Thoracic aorta (tissue), 2 donors: ENCODE data around the gene GSG1L. TPM values are rescaled to one million over a fixed set of nuclear protein-coding genes. Genes with fewer than 3 reads are reported as not detected.

Source experiments
- ATAC-seq: fragments of 150-250 bp; one replicate; pipeline ENCODE4 v1.8.0; 2017; ENCODE audit warnings: low read depth; ENCODE audit not compliant: insufficient number of reproducible peaks, low FRiP score
- DNase-seq: peaks from one replicate; pipeline ENCODE4 v3.0.0-alpha.2; 2020; ENCODE audit warnings: low spot score
- H3K27ac ChIP-seq, 2 donors: fragments of 200-600 bp; sonication (generic); 1 replicate in 1 of 2; 2 replicates in 1 of 2; pipeline ENCODE4 v1.5.1; 2016; ENCODE audit warnings: mild to moderate bottlenecking in 2 of 2, moderate library complexity in 2 of 2
- H3K27me3 ChIP-seq: fragments of 200-600 bp; sonication (generic); replicated peaks from 2 replicates; pipeline ENCODE4 v1.6.0; 2016; ENCODE audit warnings: mild to moderate bottlenecking; ENCODE audit not compliant: insufficient read depth
- H3K36me3 ChIP-seq: fragments of 200-600 bp; sonication (generic); one replicate; pipeline ENCODE4 v1.5.1; 2016
- H3K4me1 ChIP-seq, 2 donors: fragments of 200-600 bp; sonication (generic); 1 replicate in 1 of 2; 2 replicates in 1 of 2; pipeline versions ENCODE4 v1.5.1 to v1.6.0; 2016; ENCODE audit warnings: low read depth in 2 of 2, mild to moderate bottlenecking in 1 of 2; ENCODE audit not compliant: control insufficient read depth in 1 of 2
- H3K4me3 ChIP-seq: fragments of 200-600 bp; sonication (generic); 2 replicates; pipeline ENCODE4 v1.5.1; 2016; ENCODE audit warnings: mild to moderate bottlenecking
- H3K9me3 ChIP-seq: fragments of 200-600 bp; sonication (generic); 2 replicates; pipeline ENCODE4 v1.5.1; 2016
- CTCF ChIP-seq: fragments of 200-600 bp; sonication (generic); IDR thresholded peaks from one replicate; pipeline ENCODE4 v1.5.1; 2019; ENCODE audit warnings: antibody characterized with exemption
- total RNA-seq, 2 donors: library from RNA; depleted of rRNA; stranded (reverse); fragments of >200 nt; gene quantifications; one replicate each; pipeline versions ENCODE4 v1.1.0 to v1.2.3, GENCODE V29; 2016

The GSG1L gene
- total RNA-seq, 2 donors from 2014 or later, result 5.3 to 5.9 TPM

GRCh38 chr16:27770271-27771196 lies 293.0 kb downstream of the GSG1L start:
- ATAC-seq, result no peak
- Histone ChIP-seq H3K27me3 (no peaks in the 10 kb centered on the region), H3K4me1 (peaks cover 6 to 33% of the 10 kb centered on the region in 2 donors), H3K36me3 (no peaks in the 10 kb centered on the region), H3K4me3 (peak overlapping the region; percentile 36), H3K9me3 (no peaks in the 10 kb centered on the region), H3K27ac (peak overlapping the region; percentile 75 to 88)
- no peak for DNase-seq
- no peak for TF ChIP-seq CTCF

GRCh38 chr16:27769561-27770255 lies 293.8 kb downstream of the GSG1L start:
- DNase-seq, result no peak
- H3K4me3 ChIP-seq, result peak overlapping the region; percentile 36

GRCh38 chr16:27768651-27769272 lies 294.8 kb downstream of the GSG1L start:
- no peak for ATAC-seq
- TF ChIP-seq CTCF, result no peak
- Histone ChIP-seq H3K4me1 (peaks cover 6 to 33% of the 10 kb centered on the region in 2 donors), H3K4me3 (no peak overlapping the region), H3K9me3 (no peaks in the 10 kb centered on the region), H3K36me3 (no peaks in the 10 kb centered on the region), H3K27me3 (no peaks in the 10 kb centered on the region), H3K27ac (peak overlapping the region; percentile 75 to 88)
- no peak for DNase-seq

More at GRCh38 chr16:27769561-27770255, 293.8 kb downstream of the GSG1L start:
- H3K9me3 ChIP-seq, result no peaks in the 10 kb centered on the region
- H3K4me1 ChIP-seq, result peaks cover 6 to 33% of the 10 kb centered on the region in 2 donors
- peak overlapping the region; percentile 75 to 88 for H3K27ac ChIP-seq
- no peak for TF ChIP-seq CTCF
- H3K36me3 ChIP-seq, result no peaks in the 10 kb centered on the region
- H3K27me3 ChIP-seq, result no peaks in the 10 kb centered on the region
- ATAC-seq, result peak; percentile 53

GRCh38 chr16:27767971-27768591 lies 295.4 kb downstream of the GSG1L start:
- Histone ChIP-seq H3K4me3 (no peak overlapping the region), H3K9me3 (no peaks in the 10 kb centered on the region), H3K36me3 (no peaks in the 10 kb centered on the region), H3K4me1 (peaks cover 6 to 33% of the 10 kb centered on the region in 2 donors), H3K27me3 (no peaks in the 10 kb centered on the region), H3K27ac (no peak overlapping the region)
- ATAC-seq (no peak), DNase-seq (no peak)
- no peak for TF ChIP-seq CTCF
